ENCODE data around the gene FEZF2.

Gene FEZF2

DNA sequence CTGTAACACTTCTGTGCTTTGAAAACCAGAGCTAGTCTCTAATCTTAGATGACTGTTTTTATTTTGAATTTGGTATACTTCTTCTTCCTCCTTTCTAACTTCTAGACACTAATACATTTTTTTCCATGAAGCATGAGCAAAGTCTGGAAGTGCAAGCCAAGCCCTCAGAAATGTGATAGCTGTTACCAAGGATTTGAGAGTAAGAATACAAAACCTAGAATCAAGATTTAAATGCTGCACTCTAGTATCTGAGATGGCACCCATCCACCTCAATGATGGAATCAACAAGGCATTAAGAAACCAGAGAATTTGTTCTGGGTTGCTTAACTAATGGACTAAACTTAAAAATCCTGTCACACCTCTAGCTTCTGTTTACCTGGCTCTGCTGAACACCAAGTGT lies 9.2 kb downstream of the FEZF2 start:
- Histone ChIP-seq H3K4me3 (ENCODE audit: low read depth, low read length) (no peak overlapping the region), H3K27me3 (ENCODE audit: control insufficient read depth, insufficient read depth, low read length) (peaks cover 95% of the 10 kb centered on the region), H3K27ac (ENCODE audit: low read depth, low read length) (no peak overlapping the region), H3K4me1 (ENCODE audit: control insufficient read depth, insufficient read depth, low read length) (peaks cover 33% of the 10 kb centered on the region), H3K36me3 (ENCODE audit: control insufficient read depth, insufficient read depth, low read length) (no peaks in the 10 kb centered on the region), H3K9ac (ENCODE audit: low read depth, low read length) (no peak overlapping the region), H3K9me3 (ENCODE audit: control insufficient read depth, insufficient read depth, low read length) (no peaks in the 10 kb centered on the region)

GRCh38 chr3:62363275-62363674 lies 10.1 kb downstream of the FEZF2 start:
- H3K27ac ChIP-seq (ENCODE audit: low read depth, low read length), result no peak overlapping the region
- H3K27me3 ChIP-seq (ENCODE audit: control insufficient read depth, insufficient read depth, low read length), result peaks cover 95% of the 10 kb centered on the region
- H3K4me1 ChIP-seq (ENCODE audit: control insufficient read depth, insufficient read depth, low read length), result peaks cover 33% of the 10 kb centered on the region

DNA sequence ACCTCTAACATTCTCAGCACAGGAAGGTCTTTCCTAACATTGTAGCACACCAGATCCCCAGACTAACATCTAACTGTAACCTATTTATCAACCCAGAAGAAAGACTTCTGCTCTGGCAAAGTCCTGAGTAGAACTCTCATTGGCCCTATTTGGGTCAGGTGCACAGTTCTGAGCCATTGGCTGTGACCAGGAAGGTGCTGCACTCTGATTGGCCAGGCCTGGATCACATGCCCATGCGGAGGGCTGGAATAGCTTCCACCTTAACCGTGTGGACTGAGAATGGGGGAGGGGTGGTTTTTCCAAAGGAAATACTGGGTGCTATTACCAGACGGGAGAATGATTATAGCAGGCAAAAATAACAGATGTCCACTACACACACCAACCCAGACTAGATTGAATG lies 11.5 kb downstream of the FEZF2 start:
- no peak overlapping the region for H3K4me3 ChIP-seq (ENCODE audit: low read depth, low read length)
- H3K27me3 ChIP-seq (ENCODE audit: control insufficient read depth, insufficient read depth, low read length), result peaks cover 95% of the 10 kb centered on the region
- H3K9me3 ChIP-seq (ENCODE audit: control insufficient read depth, insufficient read depth, low read length), result no peaks in the 10 kb centered on the region
- no peak overlapping the region for H3K9ac ChIP-seq (ENCODE audit: low read depth, low read length)
- no peak overlapping the region for H3K27ac ChIP-seq (ENCODE audit: low read depth, low read length)
- H3K4me1 ChIP-seq (ENCODE audit: control insufficient read depth, insufficient read depth, low read length), result peaks cover 24% of the 10 kb centered on the region
- no peaks in the 10 kb centered on the region for H3K36me3 ChIP-seq (ENCODE audit: control insufficient read depth, insufficient read depth, low read length)

More at GRCh38 chr3:62363275-62363674, 10.1 kb downstream of the FEZF2 start:
- Histone ChIP-seq H3K9ac (ENCODE audit: low read depth, low read length) (no peak overlapping the region), H3K9me3 (ENCODE audit: control insufficient read depth, insufficient read depth, low read length) (no peaks in the 10 kb centered on the region), H3K4me3 (ENCODE audit: low read depth, low read length) (no peak overlapping the region), H3K36me3 (ENCODE audit: control insufficient read depth, insufficient read depth, low read length) (no peaks in the 10 kb centered on the region)

GRCh38 chr3:62361261-62361660 lies 12.1 kb downstream of the FEZF2 start:
- peaks cover 95% of the 10 kb centered on the region for H3K27me3 ChIP-seq (ENCODE audit: control insufficient read depth, insufficient read depth, low read length)
- H3K4me3 ChIP-seq (ENCODE audit: low read depth, low read length), result no peak overlapping the region
- no peak overlapping the region for H3K9ac ChIP-seq (ENCODE audit: low read depth, low read length)
- H3K36me3 ChIP-seq (ENCODE audit: control insufficient read depth, insufficient read depth, low read length), result no peaks in the 10 kb centered on the region
- no peak overlapping the region for H3K27ac ChIP-seq (ENCODE audit: low read depth, low read length)
- no peaks in the 10 kb centered on the region for H3K9me3 ChIP-seq (ENCODE audit: control insufficient read depth, insufficient read depth, low read length)
- H3K4me1 ChIP-seq (ENCODE audit: control insufficient read depth, insufficient read depth, low read length), result peaks cover 18% of the 10 kb centered on the region

DNA sequence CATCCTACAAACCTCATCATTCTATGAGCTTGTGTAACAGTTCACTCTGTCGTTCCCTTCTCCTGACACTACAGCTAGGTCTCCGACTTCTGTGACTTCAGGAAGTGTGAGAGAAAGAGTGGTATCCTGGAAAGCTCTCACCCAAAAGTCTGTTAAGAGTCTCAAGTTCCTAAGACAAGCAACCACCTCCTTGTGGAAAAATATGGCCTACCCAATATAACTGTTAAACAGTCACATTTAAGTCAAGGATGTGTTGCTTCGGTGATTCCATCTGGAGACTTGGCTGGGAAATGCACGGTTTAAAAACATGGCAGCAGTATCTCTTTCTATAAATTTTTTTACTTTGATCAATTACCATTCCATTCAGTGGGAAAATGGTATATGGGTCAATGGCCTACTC lies 13.8 kb downstream of the FEZF2 start:
- no peaks in the 10 kb centered on the region for H3K36me3 ChIP-seq (ENCODE audit: control insufficient read depth, insufficient read depth, low read length)
- H3K27me3 ChIP-seq (ENCODE audit: control insufficient read depth, insufficient read depth, low read length), result peaks cover 95% of the 10 kb centered on the region
- H3K9me3 ChIP-seq (ENCODE audit: control insufficient read depth, insufficient read depth, low read length), result no peaks in the 10 kb centered on the region
- no peak overlapping the region for H3K9ac ChIP-seq (ENCODE audit: low read depth, low read length)
- no peak overlapping the region for H3K27ac ChIP-seq (ENCODE audit: low read depth, low read length)
- peaks cover 1% of the 10 kb centered on the region; the same call in 1 of the 2 replicates for H3K4me1 ChIP-seq (ENCODE audit: control insufficient read depth, insufficient read depth, low read length)
- no peak overlapping the region for H3K4me3 ChIP-seq (ENCODE audit: low read depth, low read length)

DNA sequence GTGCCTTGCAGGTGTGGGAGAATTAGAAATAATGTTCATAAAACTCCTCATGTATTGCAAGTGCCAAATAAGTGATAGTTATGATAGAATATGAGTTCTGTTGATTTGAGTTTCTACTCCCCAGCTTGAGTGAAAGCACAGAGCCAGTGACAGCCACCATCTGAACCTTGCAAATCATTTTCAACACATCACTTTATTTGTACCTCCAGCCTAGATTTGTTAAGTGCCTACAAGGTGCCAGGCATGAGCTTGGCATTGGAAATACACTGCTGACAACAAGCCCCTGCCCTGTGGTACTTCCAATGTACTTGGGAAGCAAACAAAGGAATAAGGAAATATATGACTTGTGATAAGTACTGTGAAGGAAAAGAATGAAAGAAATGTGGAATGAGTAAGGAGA lies 17.0 kb downstream of the FEZF2 start:
- no peak overlapping the region for H3K4me3 ChIP-seq (ENCODE audit: low read depth, low read length)
- no peak overlapping the region for H3K27ac ChIP-seq (ENCODE audit: low read depth, low read length)
- H3K9ac ChIP-seq (ENCODE audit: low read depth, low read length), result no peak overlapping the region
- H3K9me3 ChIP-seq (ENCODE audit: control insufficient read depth, insufficient read depth, low read length), result no peaks in the 10 kb centered on the region
- H3K4me1 ChIP-seq (ENCODE audit: control insufficient read depth, insufficient read depth, low read length), result no peaks in the 10 kb centered on the region
- no peaks in the 10 kb centered on the region for H3K36me3 ChIP-seq (ENCODE audit: control insufficient read depth, insufficient read depth, low read length)
- peaks cover 80% of the 10 kb centered on the region for H3K27me3 ChIP-seq (ENCODE audit: control insufficient read depth, insufficient read depth, low read length)

- H3K36me3 ChIP-seq (ENCODE audit: control insufficient read depth, insufficient read depth, low read length), result no peaks in the 10 kb centered on the region
- no peak overlapping the region for H3K9ac ChIP-seq (ENCODE audit: low read depth, low read length)
- no peaks in the 10 kb centered on the region for H3K4me1 ChIP-seq (ENCODE audit: control insufficient read depth, insufficient read depth, low read length)
- peaks cover 73% of the 10 kb centered on the region for H3K27me3 ChIP-seq (ENCODE audit: control insufficient read depth, insufficient read depth, low read length)
- H3K27ac ChIP-seq (ENCODE audit: low read depth, low read length), result no peak overlapping the region
- H3K9me3 ChIP-seq (ENCODE audit: control insufficient read depth, insufficient read depth, low read length), result no peaks in the 10 kb centered on the region
- H3K4me3 ChIP-seq (ENCODE audit: low read depth, low read length), result no peak overlapping the region
Measured at GRCh38 chr3:62355703-62356102, 17.6 kb downstream of the FEZF2 start.

DNA sequence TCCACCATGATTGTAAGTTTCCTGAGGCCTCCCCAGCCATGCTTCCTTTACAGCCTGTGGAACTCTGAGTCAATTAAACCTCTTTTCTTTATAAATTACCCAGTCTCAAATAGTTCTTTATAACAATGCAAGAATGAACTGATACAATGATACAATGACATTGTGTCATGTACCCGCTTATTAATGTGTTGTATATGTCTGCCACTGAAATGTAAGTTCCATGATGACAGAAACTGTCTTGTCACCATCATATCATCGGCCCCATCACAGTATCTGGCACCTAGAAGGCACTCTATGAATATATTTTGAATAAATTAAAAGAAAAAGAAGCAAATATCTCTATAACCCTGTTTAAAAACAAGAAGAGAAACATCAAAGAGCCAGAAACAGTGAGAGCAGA lies 29.6 kb downstream of the FEZF2 start:
- H3K4me3 ChIP-seq (ENCODE audit: low read depth, low read length), result no peak overlapping the region
- H3K27ac ChIP-seq (ENCODE audit: low read depth, low read length), result no peak overlapping the region
- H3K27me3 ChIP-seq (ENCODE audit: control insufficient read depth, insufficient read depth, low read length), result no peaks in the 10 kb centered on the region
- no peak overlapping the region for H3K9ac ChIP-seq (ENCODE audit: low read depth, low read length)
- H3K36me3 ChIP-seq (ENCODE audit: control insufficient read depth, insufficient read depth, low read length), result no peaks in the 10 kb centered on the region
- H3K4me1 ChIP-seq (ENCODE audit: control insufficient read depth, insufficient read depth, low read length), result no peaks in the 10 kb centered on the region
- H3K9me3 ChIP-seq (ENCODE audit: control insufficient read depth, insufficient read depth, low read length), result no peaks in the 10 kb centered on the region

- Histone ChIP-seq H3K4me1 (ENCODE audit: control insufficient read depth, insufficient read depth, low read length) (peaks cover 18% of the 10 kb centered on the region), H3K4me3 (ENCODE audit: low read depth, low read length) (no peak overlapping the region), H3K9me3 (ENCODE audit: control insufficient read depth, insufficient read depth, low read length) (no peaks in the 10 kb centered on the region), H3K36me3 (ENCODE audit: control insufficient read depth, insufficient read depth, low read length) (no peaks in the 10 kb centered on the region), H3K27me3 (ENCODE audit: control insufficient read depth, insufficient read depth, low read length) (no peaks in the 10 kb centered on the region), H3K27ac (ENCODE audit: low read depth, low read length) (no peak overlapping the region), H3K9ac (ENCODE audit: low read depth, low read length) (no peak overlapping the region)
Measured at GRCh38 chr3:62335196-62335595, 38.2 kb downstream of the FEZF2 start.

- Histone ChIP-seq H3K4me3 (ENCODE audit: low read depth, low read length) (no peak overlapping the region), H3K36me3 (ENCODE audit: control insufficient read depth, insufficient read depth, low read length) (no peaks in the 10 kb centered on the region), H3K9ac (ENCODE audit: low read depth, low read length) (no peak overlapping the region), H3K27me3 (ENCODE audit: control insufficient read depth, insufficient read depth, low read length) (no peaks in the 10 kb centered on the region), H3K4me1 (ENCODE audit: control insufficient read depth, insufficient read depth, low read length) (peaks cover 18% of the 10 kb centered on the region), H3K9me3 (ENCODE audit: control insufficient read depth, insufficient read depth, low read length) (no peaks in the 10 kb centered on the region), H3K27ac (ENCODE audit: low read depth, low read length) (no peak overlapping the region)
Measured at GRCh38 chr3:62332835-62333244, 40.5 kb downstream of the FEZF2 start.

DNA sequence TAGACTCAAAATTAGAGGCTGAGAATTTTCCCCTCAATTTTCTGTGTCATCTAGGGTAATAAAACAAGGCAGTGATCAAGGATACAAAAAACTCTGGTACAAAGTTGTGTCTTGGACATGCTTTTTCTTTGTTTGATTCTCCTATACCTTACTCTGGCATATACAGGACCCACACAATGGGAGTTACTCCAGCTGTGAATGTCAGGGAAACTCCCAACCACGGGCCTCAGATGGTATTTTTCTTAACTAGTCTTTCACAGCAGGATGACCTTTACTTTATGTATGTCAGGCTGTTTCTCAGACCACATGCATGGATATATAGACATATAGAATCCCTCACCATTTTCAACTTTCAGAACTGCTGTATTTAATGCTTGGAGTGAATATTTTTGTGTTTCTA lies 41.3 kb downstream of the FEZF2 start:
- Histone ChIP-seq H3K27ac (ENCODE audit: low read depth, low read length) (no peak overlapping the region), H3K4me3 (ENCODE audit: low read depth, low read length) (no peak overlapping the region)

DNA sequence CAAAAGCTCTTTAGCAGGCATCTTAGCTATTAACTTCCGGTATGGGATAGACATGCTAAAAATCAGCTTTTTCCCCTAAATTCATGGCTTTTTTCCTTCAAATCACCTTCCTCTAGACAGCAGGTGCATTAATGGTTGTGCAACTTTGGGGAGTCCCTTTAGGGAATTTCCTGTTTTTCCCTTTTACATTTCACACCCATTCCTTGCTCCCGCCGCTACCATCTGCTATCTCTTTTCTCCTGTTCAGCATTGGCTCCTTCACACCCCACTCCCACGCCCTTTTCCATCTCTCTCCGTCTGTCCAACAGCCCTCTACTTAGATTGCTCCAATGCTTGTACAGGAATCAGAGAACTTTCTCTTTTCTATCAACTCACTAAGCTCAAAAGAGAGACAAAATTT lies 43.4 kb downstream of the FEZF2 start:
- Histone ChIP-seq H3K4me1 (ENCODE audit: control insufficient read depth, insufficient read depth, low read length) (peaks cover 10% of the 10 kb centered on the region), H3K36me3 (ENCODE audit: control insufficient read depth, insufficient read depth, low read length) (no peaks in the 10 kb centered on the region), H3K9ac (ENCODE audit: low read depth, low read length) (no peak overlapping the region), H3K27ac (ENCODE audit: low read depth, low read length) (no peak overlapping the region), H3K4me3 (ENCODE audit: low read depth, low read length) (no peak overlapping the region), H3K27me3 (ENCODE audit: control insufficient read depth, insufficient read depth, low read length) (no peaks in the 10 kb centered on the region), H3K9me3 (ENCODE audit: control insufficient read depth, insufficient read depth, low read length) (no peaks in the 10 kb centered on the region)

More for the DNA sequence above, 41.3 kb downstream of the FEZF2 start:
- Histone ChIP-seq H3K27me3 (ENCODE audit: control insufficient read depth, insufficient read depth, low read length) (no peaks in the 10 kb centered on the region), H3K36me3 (ENCODE audit: control insufficient read depth, insufficient read depth, low read length) (no peaks in the 10 kb centered on the region), H3K9ac (ENCODE audit: low read depth, low read length) (no peak overlapping the region), H3K9me3 (ENCODE audit: control insufficient read depth, insufficient read depth, low read length) (no peaks in the 10 kb centered on the region), H3K4me1 (ENCODE audit: control insufficient read depth, insufficient read depth, low read length) (peaks cover 18% of the 10 kb centered on the region)
